CD4-positive, alpha-beta T cell treated with Interferon gamma for 1 hour (primary cell): Measurements from ENCODE around the gene CWC27.

Experiments
- DNase-seq: peaks from one replicate; pipeline ENCODE4 v3.0.0-alpha.2; 2020

Gene CWC27

DNA sequence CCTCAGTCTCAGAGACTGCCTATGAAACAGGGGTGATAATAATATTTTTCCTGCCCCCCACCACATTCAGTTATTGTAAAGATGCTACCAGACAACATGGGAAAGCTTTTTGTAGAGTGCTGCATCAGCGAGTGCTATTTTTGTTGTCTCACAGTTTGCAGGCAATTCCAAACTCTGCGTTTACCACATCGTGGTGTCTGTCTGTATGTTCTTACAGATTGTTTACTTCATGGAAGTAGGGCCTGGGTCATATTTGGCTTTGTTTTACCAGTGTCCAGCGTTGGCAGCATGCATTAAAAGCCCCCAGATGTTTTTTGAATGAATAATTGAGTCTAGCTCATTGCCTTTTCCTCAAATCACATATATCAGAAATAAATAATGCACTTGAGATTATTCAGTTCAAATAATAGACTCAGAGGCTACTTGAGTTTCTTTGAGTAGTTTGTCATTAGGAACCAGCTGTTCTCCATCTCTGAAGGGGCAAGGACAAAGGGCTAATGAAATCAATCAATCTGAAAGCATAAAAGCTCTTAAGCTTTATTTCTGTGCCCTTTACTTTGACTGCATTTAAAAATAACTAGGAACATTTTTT lies 243.7 kb downstream of the CWC27 start:
- DNase-seq: no peak

- no peak for DNase-seq
Measured at GRCh38 chr5:65013166-65013565, 244.4 kb downstream of the CWC27 start.

DNA sequence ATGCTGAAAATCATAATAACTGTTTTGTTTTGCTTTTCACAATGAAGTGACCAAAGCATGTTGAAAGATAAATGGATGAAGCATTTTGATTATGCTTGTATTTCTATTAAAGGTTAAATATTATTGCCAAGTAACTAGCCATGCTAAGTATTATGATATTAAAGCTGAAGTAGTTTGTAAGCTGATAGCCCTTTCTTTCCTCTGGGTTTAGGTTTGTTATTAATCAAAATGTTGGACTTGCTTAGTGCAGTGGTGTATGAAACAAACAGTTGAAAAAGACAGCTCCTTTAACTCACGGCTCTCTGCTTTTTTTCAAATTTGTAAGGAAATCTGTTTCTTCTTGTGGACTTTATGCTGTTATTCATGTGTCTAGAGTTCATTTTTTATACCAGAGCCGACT lies 246.0 kb downstream of the CWC27 start:
- no peak for DNase-seq

- DNase-seq: no peak
Measured at GRCh38 chr5:65015767-65016166, 247.0 kb downstream of the CWC27 start.

- no peak for DNase-seq
Measured at GRCh38 chr5:65017636-65018035, 248.9 kb downstream of the CWC27 start.

DNA sequence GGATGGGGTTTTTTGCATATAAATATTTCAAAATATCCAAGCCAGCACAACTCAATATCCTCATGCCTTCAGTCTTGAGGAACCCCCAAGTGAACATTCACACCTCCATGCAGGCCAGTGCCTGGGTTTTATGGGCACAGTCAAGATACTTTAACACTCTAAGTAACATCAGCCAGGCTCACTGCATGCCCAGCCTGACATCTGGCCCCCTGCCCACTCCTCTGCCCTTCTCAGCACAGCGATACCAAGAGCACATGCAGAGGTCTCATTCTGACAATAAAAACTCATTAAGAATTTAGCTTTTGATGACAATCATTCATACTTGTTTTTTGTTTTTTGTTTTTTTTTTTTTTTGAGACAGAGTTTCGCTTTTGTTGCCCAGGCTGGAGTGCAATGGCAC lies 250.0 kb downstream of the CWC27 start:
- DNase-seq: no peak

DNA sequence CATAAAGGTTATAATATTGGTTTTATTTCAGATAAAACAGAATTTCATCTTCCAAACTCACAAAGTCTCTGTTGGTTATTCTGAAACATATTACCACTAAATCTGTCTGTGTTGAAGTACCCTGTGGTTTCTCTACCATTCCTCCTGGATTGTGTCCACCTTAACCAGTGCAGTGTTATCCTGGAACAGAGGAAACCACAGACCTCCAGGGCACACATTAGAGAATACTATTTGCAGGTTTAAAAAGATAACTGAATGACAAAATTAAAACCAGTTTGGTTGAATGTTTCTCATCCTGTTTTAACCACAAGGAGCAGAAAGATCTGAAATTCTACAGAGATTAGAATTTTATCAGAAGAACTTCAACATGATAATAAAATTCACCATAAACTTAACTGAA lies 251.8 kb downstream of the CWC27 start:
- DNase-seq: no peak

GRCh38 chr5:65021527-65022226 lies 252.9 kb downstream of the CWC27 start:
- no peak for DNase-seq

DNA sequence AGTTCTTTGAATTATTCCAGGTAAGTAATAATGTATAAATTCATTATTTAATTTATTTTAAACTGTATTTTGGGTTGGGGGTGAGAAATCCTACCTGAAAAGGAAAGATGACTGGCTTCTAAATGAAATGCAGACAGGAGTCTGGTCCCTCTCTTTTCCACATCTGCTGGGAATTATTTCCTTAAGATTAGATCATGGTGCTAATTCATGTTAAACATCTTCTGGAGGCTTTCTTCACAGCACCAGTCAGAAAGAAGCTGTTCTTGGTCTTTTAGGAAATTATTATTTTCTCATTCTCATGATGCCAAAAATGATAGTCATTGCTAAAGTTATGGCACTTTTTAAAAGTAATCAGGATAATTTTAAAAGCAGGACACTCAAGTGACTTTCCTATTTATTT lies 254.2 kb downstream of the CWC27 start:
- no peak for DNase-seq

DNA sequence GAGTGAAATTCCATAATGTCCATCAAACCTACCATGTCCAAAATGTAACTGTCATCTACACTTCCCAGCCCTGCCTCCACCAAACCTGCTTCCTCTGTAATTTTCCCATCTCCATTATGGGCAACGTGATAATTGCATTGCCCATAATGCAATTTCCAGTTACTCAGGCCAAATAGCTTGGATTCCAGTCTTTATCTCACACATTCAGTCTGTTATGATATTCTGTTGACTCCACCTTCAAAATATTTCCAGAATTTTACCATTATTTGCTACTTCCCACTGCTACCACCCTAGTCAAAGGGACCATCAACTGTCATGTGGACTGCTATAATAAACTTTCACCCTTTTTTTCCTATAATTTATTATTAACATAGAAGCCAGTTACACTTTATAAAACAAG lies 256.0 kb downstream of the CWC27 start:
- no peak for DNase-seq

DNA sequence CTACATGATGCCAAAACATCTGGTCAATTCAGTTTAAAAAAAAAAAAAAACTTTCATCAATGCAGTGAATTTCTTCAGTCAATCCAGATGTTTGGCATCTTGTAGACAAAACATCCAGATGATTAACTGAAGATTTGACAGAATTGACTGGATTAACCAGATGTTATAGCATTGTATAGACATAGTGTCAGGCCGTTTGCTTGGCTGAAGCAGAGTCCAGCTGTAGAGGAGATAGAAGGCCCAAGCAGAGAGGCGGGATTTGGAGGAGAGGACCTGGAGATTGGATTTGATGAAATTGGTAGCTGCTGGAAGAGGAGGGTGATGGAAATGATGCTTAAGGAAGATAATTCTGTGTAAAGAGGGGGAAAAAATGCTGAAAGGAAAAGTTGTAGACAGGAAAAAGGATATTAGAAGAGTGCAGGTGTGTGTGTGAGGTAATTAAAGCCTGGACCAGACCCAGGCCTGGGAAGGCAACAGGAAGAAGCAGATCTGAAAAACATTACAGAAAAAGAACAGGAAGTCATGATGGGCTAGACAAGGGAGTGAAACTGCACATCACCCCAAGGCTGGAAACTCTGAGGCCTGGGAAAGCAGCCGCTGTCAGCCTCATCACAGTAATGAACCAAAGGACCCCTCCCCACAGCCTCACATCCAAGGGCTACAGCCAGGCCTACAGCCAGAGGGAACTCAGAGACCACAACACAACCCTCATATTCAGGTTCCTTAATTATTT lies 258.3 kb downstream of the CWC27 start:
- no peak for DNase-seq

DNA sequence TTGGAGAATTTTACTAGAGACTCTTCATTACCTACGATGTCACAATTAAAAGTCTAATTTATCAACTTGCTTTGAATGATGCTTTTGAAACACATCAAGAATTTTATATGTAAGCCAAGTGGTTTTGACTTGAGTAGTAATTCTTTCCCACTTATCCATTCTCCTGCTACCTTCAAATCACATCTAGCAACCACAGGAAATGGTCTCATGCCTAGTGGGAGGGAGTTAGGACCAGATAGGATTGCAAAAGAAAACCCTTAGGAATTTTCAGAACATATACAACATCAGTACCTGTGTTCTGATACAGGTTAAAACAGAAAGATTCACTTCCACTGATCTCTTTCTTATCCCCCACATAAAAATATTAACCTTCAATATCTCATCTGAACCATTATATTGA lies 260.4 kb downstream of the CWC27 start:
- DNase-seq: no peak

- no peak for DNase-seq
Measured at GRCh38 chr5:65030056-65030455, 261.3 kb downstream of the CWC27 start.

GRCh38 chr5:65032250-65032649 lies 263.5 kb downstream of the CWC27 start:
- no peak for DNase-seq

DNA sequence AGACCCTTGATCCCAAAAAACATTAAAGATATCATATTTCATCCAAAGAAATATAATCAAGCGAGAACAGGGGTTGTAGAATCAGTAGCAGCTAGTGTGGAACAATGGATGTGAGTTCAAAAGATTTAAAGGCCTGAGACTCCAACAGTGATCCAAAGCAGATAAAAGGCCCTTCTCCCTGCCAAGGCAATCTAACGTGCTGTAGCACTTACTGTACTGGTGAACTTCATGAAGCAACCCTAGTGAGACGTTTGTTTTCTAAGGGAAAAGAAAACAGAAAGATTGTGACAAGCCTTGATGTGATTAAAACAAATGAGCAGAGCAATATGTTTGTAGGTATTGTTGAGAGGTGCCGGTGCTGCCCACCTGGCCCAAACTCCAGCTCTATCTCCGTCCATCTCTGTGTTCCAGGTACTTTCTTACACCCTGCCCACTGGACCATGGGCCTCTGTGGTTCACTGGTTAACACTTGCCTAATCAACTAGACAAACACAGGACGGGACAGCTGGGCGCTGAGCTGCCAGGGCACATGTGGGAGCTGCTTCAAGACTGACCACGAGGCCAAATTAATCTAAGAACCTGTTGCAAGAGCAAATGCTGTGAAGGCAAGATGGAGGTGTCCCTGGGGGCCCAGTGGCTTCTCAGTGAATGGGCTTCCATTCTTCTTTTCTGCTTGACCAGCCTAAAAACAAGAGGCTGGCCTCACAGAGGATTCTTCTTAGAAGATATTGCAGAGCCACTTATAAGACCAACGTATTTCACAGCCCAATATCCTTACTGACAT lies 265.5 kb downstream of the CWC27 start:
- DNase-seq: no peak

GRCh38 chr5:65034813-65035209 lies 266.1 kb downstream of the CWC27 start:
- no peak for DNase-seq

DNA sequence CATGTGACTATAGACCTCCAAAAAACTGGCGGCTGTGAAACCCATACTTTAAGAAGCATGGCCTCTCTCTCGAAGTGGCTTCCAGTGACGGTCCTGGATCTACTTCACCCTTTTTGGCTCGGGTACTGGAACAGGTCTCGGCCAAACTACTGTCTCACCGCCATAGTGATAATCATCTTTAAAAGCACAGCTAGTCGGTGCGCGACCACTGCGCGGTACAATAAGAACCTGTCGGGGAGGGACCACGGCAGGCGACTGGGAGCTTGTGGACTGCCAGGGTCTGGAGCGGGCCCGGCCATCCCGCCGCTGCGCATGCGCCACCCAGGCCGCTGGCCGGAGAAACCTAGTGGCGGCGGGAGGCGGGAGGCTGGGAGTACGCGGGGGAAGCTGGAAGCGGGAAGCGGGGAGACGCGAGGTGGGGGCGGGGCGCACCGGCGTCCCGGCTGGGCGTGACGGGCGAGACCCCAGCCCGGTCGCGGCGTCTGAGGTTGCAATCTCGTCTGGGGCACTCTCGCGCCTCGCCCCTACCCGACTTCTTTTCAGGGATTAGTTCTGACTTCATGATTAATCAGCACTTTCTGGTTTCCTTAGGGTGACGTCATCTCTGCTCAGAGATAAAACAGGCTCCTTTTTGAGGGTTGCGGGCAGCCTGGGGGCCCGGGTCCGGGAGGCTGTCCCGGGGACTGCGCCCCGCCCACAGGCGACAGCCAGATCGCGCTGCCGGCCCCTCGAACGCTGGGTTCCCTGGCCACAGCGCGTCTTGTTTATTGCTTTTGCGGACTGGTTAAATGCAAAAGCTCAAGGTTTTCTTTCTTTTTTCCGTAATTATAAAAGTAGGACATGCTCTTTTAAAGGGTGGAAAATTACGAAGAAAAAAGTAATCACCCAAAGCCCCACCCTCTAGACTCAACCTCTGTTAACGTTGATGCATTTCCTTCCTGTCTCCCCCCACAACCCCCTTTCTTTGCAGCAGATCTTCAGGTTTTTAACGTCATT lies 266.8 kb downstream of the CWC27 start:
- DNase-seq: peak; percentile 83

DNA sequence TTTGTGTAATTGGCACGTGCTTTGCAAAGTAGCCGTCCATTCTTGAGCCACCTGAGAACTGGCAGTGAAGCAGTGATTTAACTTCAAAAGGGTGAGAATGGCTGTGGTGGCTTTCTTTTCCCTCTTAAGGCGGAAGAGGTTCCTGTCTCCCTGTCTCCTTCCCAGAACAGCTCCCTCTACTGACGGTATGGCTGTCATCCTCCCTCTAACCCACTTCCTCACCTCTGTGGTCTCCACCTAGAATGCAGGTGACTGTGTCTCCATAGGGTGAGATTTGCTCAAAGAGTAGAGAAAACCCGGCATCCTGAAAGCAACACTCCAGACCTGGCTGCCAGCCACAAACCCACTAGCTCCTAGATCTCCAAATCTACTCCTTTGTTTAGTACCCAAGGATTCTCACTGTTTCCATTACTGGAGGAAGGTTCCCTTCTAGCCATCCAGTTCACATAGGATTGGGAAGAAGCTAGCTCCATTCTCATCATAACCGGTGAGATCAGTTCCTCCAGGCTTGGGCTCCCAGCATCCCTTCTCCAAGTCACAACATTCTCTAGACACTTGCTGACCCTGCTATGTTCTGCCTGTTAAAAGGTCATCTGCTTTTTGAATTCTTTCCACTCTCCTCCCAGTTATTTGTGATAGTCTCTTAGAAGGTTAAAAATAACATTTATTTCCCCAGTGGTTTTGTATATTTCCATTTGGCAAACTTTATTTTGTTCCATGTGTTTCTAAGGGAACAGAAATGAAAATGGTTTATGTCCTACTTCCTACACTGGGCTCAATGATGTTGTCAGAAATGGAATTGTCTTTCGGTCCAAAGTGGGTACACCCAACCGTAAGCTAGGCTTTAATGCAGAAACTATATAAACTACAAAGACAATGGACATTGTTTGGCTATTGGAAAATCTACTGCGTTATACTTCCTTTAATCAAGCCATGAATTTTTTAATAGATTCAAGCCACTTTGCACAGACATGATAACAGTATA lies 269.4 kb downstream of the CWC27 start:
- DNase-seq: no peak

GRCh38 chr5:65041296-65042158 lies 272.8 kb downstream of the CWC27 start:
- DNase-seq: no peak

DNA sequence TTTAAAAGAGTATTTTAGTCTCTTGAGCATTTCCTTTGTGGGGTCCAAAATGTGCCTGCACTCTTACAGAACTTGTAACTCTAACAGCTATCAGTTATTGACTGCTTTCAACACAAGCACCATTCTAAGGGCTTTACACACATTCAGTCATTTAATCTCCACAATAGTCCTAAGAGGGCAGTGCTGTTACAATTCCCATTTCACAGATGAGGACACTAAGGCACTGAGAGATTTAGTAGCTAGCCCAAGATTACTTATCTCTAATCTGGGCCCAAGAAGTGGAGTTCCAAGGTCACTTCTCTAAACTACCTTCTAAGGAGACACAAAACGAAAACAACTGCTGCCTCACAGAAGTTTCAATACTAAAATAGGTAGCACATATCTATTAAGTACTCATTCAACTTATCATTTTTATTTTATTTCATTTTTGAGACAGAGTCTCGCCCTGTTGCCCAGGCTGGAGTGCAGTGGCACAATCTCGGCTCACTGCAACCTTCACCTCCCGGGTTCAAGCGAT lies 275.2 kb downstream of the CWC27 start:
- DNase-seq: no peak
